Smooth muscle cell (in vitro differentiated cells): ENCODE measurements around the gene RNPS1. TPM values are rescaled to one million over a fixed set of nuclear protein-coding genes. Genes with fewer than 3 reads are reported as not detected.
"Not testable (repeated sequence)": the region's sequence is repeated elsewhere in the genome, so short reads cannot be mapped to it uniquely, and the experiment has no call there.

Source experiments
- DNase-seq: peaks from one replicate; lab custom pipeline; 2025; ENCODE audit not compliant: unreplicated experiment; lab: John Stamatoyannopoulos, UW
- H2AFZ ChIP-seq: fragments of 200-600 bp; sonication (generic); 2 replicates; pipeline ENCODE4 v1.6.0; 2016; ENCODE audit warnings: antibody characterized with exemption, low read depth, mild to moderate bottlenecking
- H3F3A ChIP-seq: fragments of 200-600 bp; sonication (generic); 2 replicates; pipeline ENCODE4 v1.6.0; 2017; ENCODE audit warnings: antibody characterized with exemption, low read depth
- H3K27ac ChIP-seq: fragments of 200-600 bp; sonication (generic); 2 replicates; pipeline ENCODE4 v1.5.1; 2016; ENCODE audit warnings: low read depth, mild to moderate bottlenecking
- H3K27me3 ChIP-seq: fragments of 200-600 bp; sonication (generic); 2 replicates; pipeline ENCODE4 v1.6.1; 2016; ENCODE audit warnings: low read depth, mild to moderate bottlenecking
- H3K36me3 ChIP-seq: fragments of 200-600 bp; sonication (generic); 2 replicates; pipeline ENCODE4 v1.5.1; 2016; ENCODE audit warnings: low read depth
- H3K4me1 ChIP-seq: fragments of 200-600 bp; sonication (generic); 2 replicates; pipeline ENCODE4 v1.5.1; 2016; ENCODE audit warnings: low read depth
- H3K4me2 ChIP-seq: fragments of 200-600 bp; sonication (generic); 2 replicates; pipeline ENCODE4 v1.6.0; 2016; ENCODE audit warnings: mild to moderate bottlenecking
- H3K4me3 ChIP-seq: fragments of 200-600 bp; sonication (generic); 2 replicates; pipeline ENCODE4 v1.5.1; 2016; ENCODE audit warnings: mild to moderate bottlenecking
- H3K79me2 ChIP-seq: fragments of 200-600 bp; sonication (generic); 2 replicates; pipeline ENCODE4 v1.6.0; 2016; ENCODE audit warnings: low read depth, mild to moderate bottlenecking
- H3K9ac ChIP-seq: fragments of 200-600 bp; sonication (generic); 2 replicates; pipeline ENCODE4 v1.6.0; 2016; ENCODE audit warnings: low read depth
- H3K9me3 ChIP-seq: fragments of 200-600 bp; sonication (generic); replicated peaks from 2 replicates; pipeline ENCODE4 v1.5.1; 2016; ENCODE audit warnings: low read depth
- H4K20me1 ChIP-seq: fragments of 200-600 bp; sonication (generic); 2 replicates; pipeline ENCODE4 v1.6.0; 2016; ENCODE audit warnings: low read depth
- WGBS: methylation state at CpG from one replicate; pipeline ENCODE4 v1.1.7; 2016; ENCODE audit warnings: low lambda C conversion rate; 5-methylcytosine and 5-hydroxymethylcytosine counted together
- polyA plus RNA-seq: library from polyadenylated mRNA; unstranded; fragments of >200 nt; fragmentation: Nextera tagmentation; extraction: Ambion mirVana; gene quantifications from 2 replicates; pipeline ENCODE4 v1.2.1, GENCODE V29; 2016
- total RNA-seq: library from RNA; depleted of rRNA; stranded (reverse); fragments of >200 nt; gene quantifications from 2 replicates; pipeline ENCODE4 v1.2.3, GENCODE V29; 2014
- TF ChIP-seq, protein P1 (sequence below): fragments of 200-600 bp; sonication (generic); IDR thresholded peaks from 2 replicates; pipeline ENCODE4 v1.5.1; 2017; ENCODE audit warnings: borderline replicate concordance, mild to moderate bottlenecking, antibody characterized with exemption; ENCODE audit not compliant: insufficient read depth, poor library complexity, severe bottlenecking

Gene RNPS1
- total and polyA plus RNA-seq, 2 experiments from 2014 or later, result 87.9 to 192 TPM

DNA sequence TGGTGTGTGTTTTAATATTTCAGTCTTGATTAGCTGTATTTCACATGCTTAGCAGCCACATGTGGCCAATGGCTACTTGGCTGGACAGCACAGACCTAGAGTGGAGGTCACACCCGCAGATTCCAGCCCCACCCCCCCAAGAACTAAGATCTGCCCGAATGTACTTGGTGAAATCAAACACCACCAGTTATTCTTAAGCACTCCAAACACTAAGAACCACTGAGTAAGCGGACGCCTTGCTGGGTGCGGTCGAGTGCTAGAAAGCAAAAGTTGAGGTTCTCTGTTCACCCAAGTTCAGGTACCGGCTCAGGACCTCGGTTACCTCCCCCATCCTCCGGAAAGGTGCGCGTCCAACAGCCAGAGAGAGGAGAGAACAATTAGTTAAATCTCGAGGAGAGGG lies 1.0 kb downstream of the RNPS1 start:
- peaks cover 76% of the 10 kb centered on the region for H4K20me1 ChIP-seq
- H3K4me1 ChIP-seq, result peaks cover 10% of the 10 kb centered on the region
- H3K9ac ChIP-seq, result peak overlapping the region; percentile 97
- 4% methylated on average over 11 of the region's 12 CpGs for WGBS
- H3K4me3 ChIP-seq, result peak overlapping the region; percentile 73
- not testable (repeated sequence) for H3F3A ChIP-seq, H3K36me3 ChIP-seq, H2AFZ ChIP-seq, H3K27me3 ChIP-seq, H3K9me3 ChIP-seq, DNase-seq
- H3K79me2 ChIP-seq, result peaks cover 78% of the 10 kb centered on the region
- H3K4me2 ChIP-seq, result peak overlapping the region; percentile 90
- peak overlapping the region; percentile 93 for H3K27ac ChIP-seq

DNA sequence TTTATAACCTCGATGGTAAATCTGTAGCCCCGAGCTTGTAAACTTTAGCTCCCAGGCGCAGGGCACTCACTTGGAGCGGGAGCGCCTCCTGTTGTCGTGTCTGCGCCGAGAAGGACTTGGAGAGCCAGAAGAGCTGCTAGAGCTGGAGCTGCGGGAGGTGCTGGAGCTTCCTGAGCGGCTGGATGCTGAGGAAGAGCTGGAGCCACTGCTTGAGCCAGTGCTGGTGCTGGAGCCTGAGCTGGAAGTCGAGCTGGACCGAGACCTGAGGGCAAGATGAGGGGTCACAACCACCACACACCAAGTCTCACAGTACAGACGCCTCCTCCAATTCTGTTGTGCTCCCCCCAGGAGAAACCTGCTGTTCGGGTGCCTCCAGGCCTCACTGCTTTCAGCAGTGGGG lies 4.9 kb downstream of the RNPS1 start:
- H3K4me2 ChIP-seq, H3F3A ChIP-seq, H3K9ac ChIP-seq, H3K4me1 ChIP-seq, H2AFZ ChIP-seq, DNase-seq, H3K27me3 ChIP-seq, H3K27ac ChIP-seq, H3K4me3 ChIP-seq, H3K9me3 ChIP-seq: not testable (repeated sequence)
- 97% methylated on average over 14 of the region's 14 CpGs for WGBS
- peaks cover 90% of the 10 kb centered on the region for H4K20me1 ChIP-seq
- H3K36me3 ChIP-seq, result peaks cover 28% of the 10 kb centered on the region
- peaks cover 89% of the 10 kb centered on the region for H3K79me2 ChIP-seq

DNA sequence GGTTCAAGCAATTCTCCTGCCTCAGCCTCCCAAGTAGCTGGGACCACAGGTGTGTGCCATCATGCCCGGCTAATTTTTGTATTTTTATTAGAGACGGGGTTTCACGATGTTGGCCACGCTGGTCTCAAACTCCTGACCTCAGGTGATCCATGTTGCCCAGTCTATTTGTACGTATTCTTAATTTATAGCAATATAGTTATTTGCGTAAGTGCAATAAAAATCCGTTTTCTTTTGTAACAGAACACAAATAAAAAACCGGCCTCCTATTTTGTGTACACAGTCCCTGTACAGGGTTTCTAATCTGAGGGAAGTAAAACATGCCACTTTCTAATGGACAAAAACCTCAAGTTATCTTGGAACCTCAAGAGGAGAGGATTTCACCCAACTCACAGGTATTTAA lies 7.7 kb downstream of the RNPS1 start:
- 98% methylated on average over 8 of the region's 8 CpGs for WGBS
- TF ChIP-seq, protein P1, sequence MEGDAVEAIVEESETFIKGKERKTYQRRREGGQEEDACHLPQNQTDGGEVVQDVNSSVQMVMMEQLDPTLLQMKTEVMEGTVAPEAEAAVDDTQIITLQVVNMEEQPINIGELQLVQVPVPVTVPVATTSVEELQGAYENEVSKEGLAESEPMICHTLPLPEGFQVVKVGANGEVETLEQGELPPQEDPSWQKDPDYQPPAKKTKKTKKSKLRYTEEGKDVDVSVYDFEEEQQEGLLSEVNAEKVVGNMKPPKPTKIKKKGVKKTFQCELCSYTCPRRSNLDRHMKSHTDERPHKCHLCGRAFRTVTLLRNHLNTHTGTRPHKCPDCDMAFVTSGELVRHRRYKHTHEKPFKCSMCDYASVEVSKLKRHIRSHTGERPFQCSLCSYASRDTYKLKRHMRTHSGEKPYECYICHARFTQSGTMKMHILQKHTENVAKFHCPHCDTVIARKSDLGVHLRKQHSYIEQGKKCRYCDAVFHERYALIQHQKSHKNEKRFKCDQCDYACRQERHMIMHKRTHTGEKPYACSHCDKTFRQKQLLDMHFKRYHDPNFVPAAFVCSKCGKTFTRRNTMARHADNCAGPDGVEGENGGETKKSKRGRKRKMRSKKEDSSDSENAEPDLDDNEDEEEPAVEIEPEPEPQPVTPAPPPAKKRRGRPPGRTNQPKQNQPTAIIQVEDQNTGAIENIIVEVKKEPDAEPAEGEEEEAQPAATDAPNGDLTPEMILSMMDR, result no peak
- Histone ChIP-seq H3K9me3 (no peaks in the 10 kb centered on the region), H3K4me1 (no peaks in the 10 kb centered on the region), H3K79me2 (peaks cover 63% of the 10 kb centered on the region), H3K27me3 (no peaks in the 10 kb centered on the region), H3K4me3 (no peak overlapping the region), H3K4me2 (no peak overlapping the region), H3F3A (peaks cover 11% of the 10 kb centered on the region), H3K27ac (no peak overlapping the region), H3K9ac (no peak overlapping the region), H2AFZ (no peak overlapping the region), H3K36me3 (peaks cover 33% of the 10 kb centered on the region), H4K20me1 (peaks cover 87% of the 10 kb centered on the region)
- DNase-seq, result no peak

DNA sequence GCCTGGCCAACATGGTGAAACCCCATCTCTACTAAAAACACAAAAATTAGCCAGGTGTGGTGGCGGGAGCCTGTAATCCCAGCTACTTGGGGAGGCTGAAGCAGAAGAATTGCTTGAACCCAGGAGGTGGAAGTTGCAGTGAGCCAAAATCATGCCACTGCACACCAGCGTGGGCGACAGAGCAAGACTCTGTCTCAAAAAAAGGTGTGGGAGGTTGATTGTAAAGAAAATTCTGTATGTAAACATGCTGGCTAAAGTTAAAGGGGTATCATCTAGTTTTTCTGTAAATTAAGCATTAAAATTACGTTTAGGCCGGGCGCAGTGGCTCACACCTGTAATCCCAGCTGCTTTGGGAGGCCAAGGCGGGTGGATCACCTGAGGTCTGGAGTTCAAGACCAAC lies 9.4 kb downstream of the RNPS1 start:
- H3K27me3 ChIP-seq, H3K27ac ChIP-seq, H3K4me2 ChIP-seq, DNase-seq, H3K4me1 ChIP-seq, H3K4me3 ChIP-seq, H3K9ac ChIP-seq, H2AFZ ChIP-seq, H3K9me3 ChIP-seq: not testable (repeated sequence)
- peaks cover 33% of the 10 kb centered on the region for H3K36me3 ChIP-seq
- 98% methylated on average over 7 of the region's 7 CpGs for WGBS
- H4K20me1 ChIP-seq, result peaks cover 70% of the 10 kb centered on the region
- peaks cover 46% of the 10 kb centered on the region for H3K79me2 ChIP-seq
- peaks cover 15% of the 10 kb centered on the region for H3F3A ChIP-seq

DNA sequence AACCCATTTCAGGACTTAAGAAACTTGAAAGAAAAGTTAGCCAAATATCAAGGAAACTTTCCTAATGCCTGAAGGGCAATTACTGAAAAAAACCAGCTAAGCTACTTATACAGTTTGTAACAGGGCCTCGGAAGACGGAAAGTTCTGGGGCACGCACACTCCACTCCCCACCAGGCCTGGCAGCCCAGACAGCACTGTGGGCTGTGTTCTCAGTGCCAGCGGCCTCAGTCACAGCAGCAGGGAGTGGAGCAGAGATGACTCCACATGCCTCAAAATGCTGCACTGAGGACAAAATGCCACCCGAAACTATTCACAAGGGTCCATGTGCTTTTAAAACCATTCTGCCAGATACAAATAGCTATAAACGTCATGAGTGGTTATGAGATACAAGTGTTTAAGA lies 10.2 kb downstream of the RNPS1 start:
- no peaks in the 10 kb centered on the region for H3K27me3 ChIP-seq
- peaks cover 38% of the 10 kb centered on the region for H3K79me2 ChIP-seq
- H3K27ac ChIP-seq, result no peak overlapping the region
- H4K20me1 ChIP-seq, result peaks cover 64% of the 10 kb centered on the region
- WGBS, result 97% methylated on average over 6 of the region's 6 CpGs
- peaks cover 17% of the 10 kb centered on the region for H3F3A ChIP-seq
- no peak overlapping the region for H3K4me2 ChIP-seq
- TF ChIP-seq, protein P1, result no peak
- DNase-seq, result no peak
- no peak overlapping the region for H2AFZ ChIP-seq
- no peaks in the 10 kb centered on the region for H3K9me3 ChIP-seq
- H3K9ac ChIP-seq, result no peak overlapping the region
- peaks cover 33% of the 10 kb centered on the region for H3K36me3 ChIP-seq
- no peaks in the 10 kb centered on the region for H3K4me1 ChIP-seq
- H3K4me3 ChIP-seq, result no peak overlapping the region
